HG03442 (cell line): ENCODE measurements around the gene KCTD16.

Experiments used
- ATAC-seq: cut with Tn5 transposase; IDR thresholded peaks from one replicate; pipeline ENCODE4 v1.9.1; 2021; ENCODE audit warnings: mild to moderate bottlenecking, moderate library complexity; ENCODE audit not compliant: unreplicated experiment

KCTD16 gene

GRCh38 chr5:144281784-144282183 lies 111.1 kb downstream of the KCTD16 start:
- no peak for ATAC-seq

- no peak for ATAC-seq
These were observed 113.4 kb downstream of the KCTD16 start for GRCh38 chr5:144284036-144284435.

GRCh38 chr5:144284931-144285502 lies 114.3 kb downstream of the KCTD16 start:
- ATAC-seq: no peak

- ATAC-seq: no peak
These were observed 118.6 kb downstream of the KCTD16 start for GRCh38 chr5:144289277-144289676.

- ATAC-seq: no peak
These were observed 121.4 kb downstream of the KCTD16 start for GRCh38 chr5:144292029-144292428.

GRCh38 chr5:144295284-144295683 lies 124.6 kb downstream of the KCTD16 start:
- ATAC-seq: no peak

- ATAC-seq: no peak
These were observed 126.4 kb downstream of the KCTD16 start for GRCh38 chr5:144297081-144297480.

- no peak for ATAC-seq
These were observed 128.0 kb downstream of the KCTD16 start for GRCh38 chr5:144298658-144299057.

GRCh38 chr5:144304688-144305087 lies 134.0 kb downstream of the KCTD16 start:
- ATAC-seq: peak; percentile 55

GRCh38 chr5:144307736-144308135 lies 137.1 kb downstream of the KCTD16 start:
- ATAC-seq: no peak

- no peak for ATAC-seq
These were observed 137.5 kb downstream of the KCTD16 start for GRCh38 chr5:144308174-144308573.

- no peak for ATAC-seq
These were observed 138.4 kb downstream of the KCTD16 start for GRCh38 chr5:144308906-144309670.

GRCh38 chr5:144310621-144311020 lies 139.9 kb downstream of the KCTD16 start:
- no peak for ATAC-seq

- no peak for ATAC-seq
These were observed 142.6 kb downstream of the KCTD16 start for GRCh38 chr5:144313147-144313726.

GRCh38 chr5:144315026-144315425 lies 144.4 kb downstream of the KCTD16 start:
- no peak for ATAC-seq

GRCh38 chr5:144315994-144316634 lies 145.4 kb downstream of the KCTD16 start:
- ATAC-seq: no peak

GRCh38 chr5:144318011-144318410 lies 147.3 kb downstream of the KCTD16 start:
- ATAC-seq: no peak

- no peak for ATAC-seq
These were observed 147.8 kb downstream of the KCTD16 start for GRCh38 chr5:144318460-144318859.

- no peak for ATAC-seq
These were observed 152.5 kb downstream of the KCTD16 start for GRCh38 chr5:144323181-144323580.

- no peak for ATAC-seq
These were observed 154.9 kb downstream of the KCTD16 start for GRCh38 chr5:144325532-144325931.

- ATAC-seq: no peak
These were observed 157.8 kb downstream of the KCTD16 start for GRCh38 chr5:144328494-144328893.

GRCh38 chr5:144328980-144329379 lies 158.3 kb downstream of the KCTD16 start:
- no peak for ATAC-seq
